ENCODE measurements around the gene MYH10.
"Not testable (repeated sequence)": the region's sequence is repeated elsewhere in the genome, so short reads cannot be mapped to it uniquely, and the experiment has no call there.

The MYH10 gene

GRCh38 chr17:8542599-8543502 lies 87.7 kb downstream of the MYH10 start:
- no peak for DNase-seq

GRCh38 chr17:8539976-8540375 lies 90.5 kb downstream of the MYH10 start:
- not testable (repeated sequence) for DNase-seq

DNA sequence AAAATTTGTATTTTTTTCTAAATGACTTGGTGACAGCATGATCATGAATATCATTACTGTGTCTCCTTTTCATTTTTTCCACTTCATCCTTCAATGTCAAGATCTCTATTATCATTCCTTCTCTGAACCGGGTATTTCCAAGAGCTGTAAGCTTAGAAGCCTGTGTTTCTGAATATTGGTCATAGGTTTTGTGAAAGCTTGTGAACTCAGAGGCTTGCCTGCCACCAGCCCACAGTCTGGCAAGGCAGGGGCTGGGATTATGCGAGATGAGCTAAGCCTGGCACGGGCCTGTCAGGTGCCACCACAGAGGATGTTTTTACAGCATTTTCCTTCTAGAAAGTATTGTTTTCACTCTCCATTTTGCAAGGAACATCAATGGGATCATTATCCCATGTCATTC lies 92.8 kb downstream of the MYH10 start:
- DNase-seq, result no peak

DNA sequence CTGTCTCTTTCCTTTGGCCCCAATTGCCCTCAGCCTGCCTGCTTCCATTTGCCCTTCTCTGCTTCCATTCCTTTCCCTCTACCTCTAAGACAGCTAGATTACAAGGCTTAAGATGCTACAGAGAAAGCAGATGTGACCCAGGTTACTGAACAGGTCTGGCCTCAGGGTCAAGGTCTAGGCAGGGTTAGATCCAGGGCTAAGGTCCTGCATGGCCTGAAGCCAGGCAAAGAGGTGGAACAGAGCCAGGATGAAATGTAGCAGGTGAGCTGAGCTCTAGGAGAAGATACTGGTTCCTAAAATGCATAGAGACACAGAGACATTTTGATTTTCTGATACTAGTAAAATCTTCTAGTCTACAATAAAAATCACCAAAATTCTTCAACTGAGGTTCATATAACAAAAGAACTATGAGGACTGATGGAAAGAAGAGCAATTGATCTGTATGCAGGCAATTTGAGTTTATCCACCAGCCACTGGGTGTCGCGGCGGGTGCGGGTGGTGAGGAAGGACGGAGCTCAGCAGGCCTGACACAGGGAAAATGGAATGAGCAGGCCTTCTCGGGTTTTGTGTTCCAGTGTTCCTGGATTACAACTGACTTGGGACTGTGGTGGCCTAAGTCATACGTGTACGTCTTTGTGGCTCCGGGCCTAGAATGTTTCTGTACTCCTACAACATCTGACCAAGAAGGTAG lies 95.9 kb downstream of the MYH10 start:
- DNase-seq, result no peak

GRCh38 chr17:8532021-8532420 lies 98.5 kb downstream of the MYH10 start:
- no peak for DNase-seq

DNA sequence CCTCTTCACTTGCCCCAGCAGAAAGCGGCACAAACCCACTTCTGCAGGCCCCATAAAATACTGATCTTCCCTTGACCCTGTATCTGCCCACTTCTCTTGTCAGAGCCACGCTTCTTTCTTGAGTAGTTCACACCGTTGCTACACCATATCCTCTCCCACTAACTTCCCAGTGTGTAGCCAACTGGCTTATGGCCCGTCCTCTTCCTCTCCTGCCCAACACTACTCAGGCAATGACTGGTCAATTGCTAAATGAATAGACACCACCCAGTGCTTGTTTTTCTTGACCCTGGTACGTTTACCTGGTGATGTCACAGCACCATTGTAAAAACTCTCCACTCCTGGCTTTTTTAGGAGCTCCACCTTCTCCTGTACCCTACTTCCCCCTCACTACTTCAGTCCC lies 107.9 kb downstream of the MYH10 start:
- no peak for DNase-seq

GRCh38 chr17:8520981-8521380 lies 109.5 kb downstream of the MYH10 start:
- DNase-seq, result no peak

DNA sequence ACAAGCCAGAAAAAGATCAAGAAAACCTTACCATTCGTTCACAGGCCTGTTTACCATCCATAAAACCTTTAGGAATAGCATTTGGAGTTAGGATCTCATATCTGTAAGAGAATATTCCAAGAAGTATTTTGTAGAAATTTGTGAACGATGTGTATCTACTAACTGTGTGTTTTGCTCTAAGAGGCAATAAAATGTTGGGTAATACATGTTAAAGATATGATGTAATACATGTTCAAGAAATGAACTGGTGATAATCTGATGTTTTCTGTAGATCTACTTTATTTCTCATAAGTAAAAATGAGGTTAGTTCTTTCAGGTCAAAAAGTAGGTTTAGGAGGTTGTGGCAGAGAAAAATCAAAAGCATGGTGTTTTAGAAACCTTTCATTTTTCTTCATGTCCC lies 111.7 kb downstream of the MYH10 start:
- no peak for DNase-seq

DNA sequence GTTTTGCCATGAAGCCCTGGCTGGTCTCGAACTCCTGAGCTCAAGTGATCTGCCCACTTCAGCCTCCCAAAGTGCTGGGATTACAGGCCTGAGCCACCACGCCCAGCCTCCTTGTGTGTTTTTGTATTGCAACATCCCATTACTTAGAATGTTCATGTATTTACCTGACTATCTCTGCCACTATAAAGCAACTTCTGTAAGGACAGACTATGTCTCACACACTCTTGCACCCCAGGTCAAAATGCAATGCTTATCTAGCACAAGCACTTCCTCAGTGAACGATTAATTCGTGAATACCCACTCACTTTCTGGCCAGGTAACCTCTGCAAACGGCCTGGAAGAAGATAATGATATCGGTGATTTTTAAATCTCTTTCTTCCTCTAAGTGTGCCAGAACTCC lies 112.2 kb downstream of the MYH10 start:
- DNase-seq, result no peak

GRCh38 chr17:8514801-8515200 lies 115.7 kb downstream of the MYH10 start:
- no peak for DNase-seq

DNA sequence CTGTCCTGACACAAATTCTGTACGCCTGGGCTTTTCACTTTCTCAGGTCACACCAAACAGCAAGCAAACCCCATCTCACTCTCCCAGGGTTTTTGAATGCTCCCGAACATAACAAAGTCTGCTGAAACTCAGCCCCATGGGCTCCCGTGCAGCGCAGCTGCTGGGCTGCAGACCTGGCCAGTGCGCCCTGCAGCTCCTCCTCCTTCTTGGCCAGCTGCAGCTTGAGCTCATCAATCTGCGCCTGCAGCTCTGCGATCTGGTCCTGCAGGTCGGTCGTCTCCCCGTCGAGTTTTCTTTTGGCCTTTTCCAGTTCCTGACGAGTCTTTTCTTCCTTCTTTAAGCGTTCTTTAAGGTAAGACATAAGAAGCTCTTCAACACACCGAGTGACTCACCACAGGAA lies 124.4 kb downstream of the MYH10 start:
- DNase-seq, result no peak

DNA sequence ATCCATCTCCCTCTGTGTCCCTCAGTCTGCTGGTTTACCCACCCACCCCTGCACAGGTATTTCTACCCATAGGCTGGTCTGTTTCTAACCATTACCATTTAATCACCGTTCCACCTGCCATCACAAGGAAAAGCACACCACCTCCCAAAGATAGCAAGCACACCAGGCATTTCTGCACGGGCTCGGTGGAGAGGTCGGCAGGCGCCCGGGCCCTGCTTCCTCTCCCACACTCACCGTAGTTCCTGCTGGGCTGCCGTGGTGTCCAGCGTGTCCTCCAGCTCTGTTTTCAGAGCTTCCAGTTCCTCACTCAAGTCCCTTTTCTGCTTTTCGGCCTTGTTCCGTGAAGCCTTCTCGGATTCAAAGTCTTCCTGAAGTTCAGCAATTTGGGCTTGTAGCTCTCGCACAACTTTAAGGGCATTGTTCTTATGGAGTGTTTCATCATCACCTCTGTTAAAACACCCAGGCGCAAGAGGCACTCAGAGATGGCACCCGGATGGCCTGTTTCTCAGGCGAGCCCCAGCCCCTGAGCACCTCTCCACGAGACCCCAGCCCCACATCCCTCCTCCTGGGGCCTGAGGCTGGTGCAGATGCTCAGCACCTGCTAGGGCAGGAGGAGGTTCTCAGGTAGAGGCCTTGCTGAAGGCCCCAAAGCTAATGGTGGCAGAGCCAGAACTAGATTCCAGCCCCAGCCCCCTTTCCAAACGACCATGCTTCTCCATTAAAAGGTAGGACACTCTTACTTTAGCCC lies 125.9 kb downstream of the MYH10 start:
- no peak for DNase-seq

DNA sequence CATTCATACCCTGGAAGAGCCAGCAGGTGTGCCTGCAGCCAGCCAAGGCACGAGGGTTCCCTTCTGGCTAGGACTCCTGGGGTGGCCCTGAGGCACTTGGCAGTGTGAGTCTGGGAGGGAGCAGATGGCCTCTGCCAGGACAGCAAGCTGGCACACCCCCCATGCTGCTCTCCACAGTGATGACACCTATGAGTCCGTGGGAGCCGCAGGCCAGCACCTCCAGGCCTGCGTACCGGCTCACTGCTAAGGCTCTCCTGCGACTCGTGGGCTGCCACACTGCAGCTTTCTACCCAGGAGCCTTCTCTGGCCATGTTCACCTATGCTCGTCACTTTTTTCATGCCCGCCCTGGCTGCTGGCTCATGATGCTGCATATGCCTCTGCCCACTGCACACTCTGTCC lies 126.7 kb downstream of the MYH10 start:
- no peak for DNase-seq

- no peak for DNase-seq
Observed at GRCh38 chr17:8503368-8503767, 127.2 kb downstream of the MYH10 start.

DNA sequence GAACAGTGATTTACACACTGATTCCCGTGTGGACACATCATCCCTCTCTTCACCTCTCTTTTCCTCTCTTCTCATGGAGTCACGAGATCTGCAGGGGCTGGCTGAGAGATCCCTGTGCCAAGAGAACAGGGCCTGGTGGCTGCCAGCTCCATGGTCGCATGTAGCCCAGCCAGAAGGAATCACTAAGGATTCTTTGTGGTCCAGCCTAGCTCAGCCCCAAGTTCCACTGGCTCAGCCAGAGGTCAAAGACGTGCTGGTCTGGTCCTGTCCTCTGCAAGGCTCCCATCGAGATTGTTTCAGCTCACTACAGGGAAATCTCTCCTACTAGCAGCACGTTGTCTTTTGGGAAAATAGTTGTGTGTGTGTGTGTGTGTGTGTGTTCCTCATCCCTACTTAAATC lies 128.4 kb downstream of the MYH10 start:
- no peak for DNase-seq

DNA sequence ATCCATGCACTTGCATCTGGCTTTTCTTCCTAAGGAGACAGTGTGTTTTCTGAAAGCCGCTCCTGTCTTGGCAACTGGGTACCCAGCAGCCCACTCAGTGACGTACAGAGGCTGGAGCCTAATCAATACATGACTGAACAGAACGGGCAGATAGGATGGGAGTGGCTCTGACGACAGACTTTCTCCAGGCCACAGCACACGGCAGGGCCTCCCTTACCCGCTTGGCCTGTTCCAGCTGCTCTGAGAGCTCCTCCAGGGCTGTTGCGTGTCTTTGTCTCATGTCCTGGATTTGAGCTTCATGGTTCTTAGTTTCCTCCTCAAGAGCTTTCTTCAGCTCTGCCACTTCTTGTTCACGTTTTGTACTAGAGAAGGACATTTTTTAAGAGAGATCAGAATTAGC lies 129.9 kb downstream of the MYH10 start:
- DNase-seq, result no peak

GRCh38 chr17:8499614-8500013 lies 130.9 kb downstream of the MYH10 start:
- no peak for DNase-seq

- DNase-seq, result no peak
Observed at GRCh38 chr17:8499171-8499570, 131.4 kb downstream of the MYH10 start.

DNA sequence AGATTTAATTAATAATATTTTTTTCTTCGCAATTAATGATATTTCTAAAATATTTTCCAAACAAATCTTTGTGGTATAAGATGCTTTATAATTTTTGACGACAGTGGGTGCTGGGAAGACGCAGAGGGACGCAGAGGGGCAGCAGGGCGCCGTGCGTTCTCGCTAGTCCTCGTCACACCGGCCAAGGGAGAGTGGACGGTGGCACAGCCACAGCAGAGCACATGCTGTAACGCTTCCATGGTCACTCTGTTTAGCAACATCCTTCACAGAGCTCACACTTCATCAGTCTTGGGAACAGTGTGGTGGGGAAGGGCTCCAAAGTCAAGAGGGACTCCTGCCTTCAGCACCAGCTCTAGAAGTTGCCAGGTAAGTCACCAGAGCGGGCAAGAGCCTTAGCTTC lies 134.4 kb downstream of the MYH10 start:
- no peak for DNase-seq

- no peak for DNase-seq
Observed at GRCh38 chr17:8494506-8495111, 135.9 kb downstream of the MYH10 start.

- no peak for DNase-seq
Observed at GRCh38 chr17:8494021-8494420, 136.5 kb downstream of the MYH10 start.

GRCh38 chr17:8492121-8492520 lies 138.4 kb downstream of the MYH10 start:
- DNase-seq, result no peak

Data from activated CD4-positive, alpha-beta T cell treated with anti-CD3 and anti-CD28 coated beads, Interleukin-2, amount 50 U/mL, for 1 hour (primary cell).